ENCODE measurements around the gene CALD1. TPM values are rescaled to one million over a fixed set of nuclear protein-coding genes. Genes with fewer than 3 reads are reported as not detected.

Gene CALD1
- polyA plus RNA-seq, 1 donor (not counting 4 experiments of a cell fraction or from before 2014, with no cell fraction given) = 229 TPM

DNA sequence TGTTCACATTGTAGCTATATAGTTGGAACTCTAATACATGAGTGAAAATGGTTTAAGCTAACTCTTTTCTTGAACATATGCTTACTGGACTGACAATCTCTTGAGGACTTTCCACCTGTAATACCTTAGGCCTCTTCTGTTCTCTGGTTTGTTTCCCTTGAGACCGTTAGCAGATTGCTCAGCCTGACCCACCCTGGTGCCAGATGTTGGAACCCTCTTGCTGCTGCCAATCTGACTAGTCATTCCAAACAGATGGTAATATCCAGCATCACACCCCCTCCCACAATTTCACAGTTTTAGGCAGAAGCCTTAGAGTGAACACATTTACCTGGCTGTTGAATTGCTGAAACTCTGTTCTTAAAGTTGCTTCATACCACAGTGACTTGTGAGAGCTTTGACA, 18.7 kb downstream of the CALD1 start:
- Histone ChIP-seq H2AFZ (ENCODE audit: control insufficient read depth, low read length) (no peak overlapping the region), H3K9me1 (ENCODE audit: control insufficient read depth, extremely low read depth, insufficient read depth, low read length) (no peaks in the 10 kb centered on the region), H3K4me3 (ENCODE audit: control insufficient read depth in 2 of 3, extremely low read depth in 1 of 3, insufficient read depth in 2 of 3, low read depth in 1 of 3, low read length in 3 of 3) (no peak overlapping the region), H3K4me2 (ENCODE audit: control insufficient read depth, extremely low read depth, insufficient read depth, low read depth, low read length) (no peak overlapping the region), H3K79me2 (ENCODE audit: control insufficient read depth, insufficient read depth, low read length) (peaks cover 72% of the 10 kb centered on the region), H3K27ac (ENCODE audit: control insufficient read depth, insufficient read depth, low read length) (no peak overlapping the region), H3K27me3 (ENCODE audit: control insufficient read depth, extremely low read depth, insufficient read depth, low read length) (no peaks in the 10 kb centered on the region), H3K9me3 (ENCODE audit: control insufficient read depth, low read depth, low read length) (no peaks in the 10 kb centered on the region), H4K20me1 (ENCODE audit: control insufficient read depth, extremely low read depth, insufficient read depth, low read length) (no peaks in the 10 kb centered on the region), H3K9ac (ENCODE audit: control insufficient read depth, extremely low read depth, insufficient read depth, low read length) (no peak overlapping the region), H3K4me1 (ENCODE audit: control insufficient read depth, extremely low read depth, insufficient read depth, low read length) (peaks cover 8% of the 10 kb centered on the region), H3K36me3 (ENCODE audit: control insufficient read depth in 2 of 2, extremely low read depth in 1 of 2, insufficient read depth in 2 of 2, low read length in 2 of 2) (peaks cover 5 to 8% of the 10 kb centered on the region in 2 experiments)
- FAIRE-seq (no peak), DNase-seq (ENCODE audit: low read depth, low spot score) (no peak)
- TF ChIP-seq CTCF (optimal IDR thresholded peaks at IDR 0.05 in 1 of 3, IDR thresholded peaks at IDR 0.05 in 1 of 3, conservative IDR thresholded peaks at IDR 0.05 in 1 of 3; ENCODE audit: extremely low read depth in 1 of 3, insufficient read depth in 2 of 3, low read length in 3 of 3) = no peak
- TF ChIP-seq EZH2 (IDR thresholded peaks at IDR 0.05; ENCODE audit: low read length) = no peak
- dilution Hi-C loops (cut with MboI; ENCODE audit: extremely low pct_ligation_motif_present, low sequenced_read_pairs) = no loop called here

DNA sequence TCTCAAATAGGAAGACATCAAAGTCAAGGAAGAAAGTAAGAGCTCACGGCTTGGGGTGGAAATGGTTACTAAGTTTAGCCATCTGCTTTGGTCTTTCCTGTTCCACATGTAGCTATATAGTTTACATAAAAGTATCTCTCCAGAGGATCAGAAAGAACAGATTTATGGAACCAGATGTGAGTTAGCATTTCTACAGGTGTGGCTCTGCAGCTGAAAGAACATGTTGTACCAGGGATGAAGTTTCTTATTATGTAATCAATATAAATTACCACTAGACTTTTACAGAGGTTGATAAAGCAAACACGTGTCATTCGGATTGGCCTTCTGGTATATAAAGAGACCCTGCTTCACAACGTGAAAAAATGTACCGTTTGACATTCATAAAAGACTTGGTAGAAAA, 19.9 kb downstream of the CALD1 start:
- Histone ChIP-seq H2AFZ (ENCODE audit: control insufficient read depth, low read length) (peak overlapping the region; percentile 54), H3K36me3 (ENCODE audit: control insufficient read depth in 2 of 2, extremely low read depth in 1 of 2, insufficient read depth in 2 of 2, low read length in 2 of 2) (peaks cover 2 to 8% of the 10 kb centered on the region in 2 experiments), H3K27me3 (ENCODE audit: control insufficient read depth, extremely low read depth, insufficient read depth, low read length) (no peaks in the 10 kb centered on the region), H3K9me3 (ENCODE audit: control insufficient read depth, low read depth, low read length) (no peaks in the 10 kb centered on the region), H3K4me3 (ENCODE audit: control insufficient read depth in 2 of 3, extremely low read depth in 1 of 3, insufficient read depth in 2 of 3, low read depth in 1 of 3, low read length in 3 of 3) (no peak overlapping the region), H3K9me1 (ENCODE audit: control insufficient read depth, extremely low read depth, insufficient read depth, low read length) (no peaks in the 10 kb centered on the region), H3K27ac (ENCODE audit: control insufficient read depth, insufficient read depth, low read length) (no peak overlapping the region), H3K4me1 (ENCODE audit: control insufficient read depth, extremely low read depth, insufficient read depth, low read length) (peaks cover 13% of the 10 kb centered on the region), H4K20me1 (ENCODE audit: control insufficient read depth, extremely low read depth, insufficient read depth, low read length) (no peaks in the 10 kb centered on the region), H3K4me2 (ENCODE audit: control insufficient read depth, extremely low read depth, insufficient read depth, low read depth, low read length) (peak overlapping the region; percentile 31), H3K79me2 (ENCODE audit: control insufficient read depth, insufficient read depth, low read length) (peaks cover 62% of the 10 kb centered on the region), H3K9ac (ENCODE audit: control insufficient read depth, extremely low read depth, insufficient read depth, low read length) (no peak overlapping the region)
- DNase-seq (ENCODE audit: low read depth, low spot score) = no peak
- FAIRE-seq = no peak
- TF ChIP-seq CTCF (optimal IDR thresholded peaks at IDR 0.05 in 1 of 3, IDR thresholded peaks at IDR 0.05 in 1 of 3, conservative IDR thresholded peaks at IDR 0.05 in 1 of 3; ENCODE audit: extremely low read depth in 1 of 3, insufficient read depth in 2 of 3, low read length in 3 of 3) (no peak), EZH2 (IDR thresholded peaks at IDR 0.05; ENCODE audit: low read length) (no peak)
- dilution Hi-C loops (cut with MboI; ENCODE audit: extremely low pct_ligation_motif_present, low sequenced_read_pairs) = no loop called here

Data from keratinocyte (primary cell).